ENCODE data around the gene C22orf39. TPM values are rescaled to one million over a fixed set of nuclear protein-coding genes. Genes with fewer than 3 reads are reported as not detected.
A peak's percentile ranks its signal among the peaks of the same experiment; 100 is the strongest.

Gene C22orf39
- total RNA-seq, 1 donor from 2014 or later, result 47.4 TPM

GRCh38 chr22:19477321-19478044, 30.0 kb upstream of the C22orf39 start:
- DNase-seq (ENCODE audit: low read depth), result no peak

DNA sequence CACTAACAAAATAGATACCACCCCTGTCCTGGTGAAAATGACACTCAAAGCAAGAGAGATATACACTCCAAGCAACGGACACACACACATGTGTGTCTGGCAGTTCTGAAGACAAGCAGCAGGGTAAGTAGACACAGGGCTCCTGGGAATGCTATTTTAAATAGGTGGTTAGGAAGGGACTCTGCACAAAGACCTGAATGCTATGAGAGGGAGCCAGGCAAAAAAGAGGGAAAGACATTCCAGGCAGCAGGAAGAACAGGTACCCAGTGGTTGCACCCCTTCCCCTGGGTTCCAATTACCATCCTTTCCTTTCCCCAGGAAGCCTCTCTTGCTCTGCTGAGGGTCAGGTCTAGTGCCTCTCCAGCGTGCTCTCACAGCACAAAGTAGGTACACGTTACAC, 28.5 kb upstream of the C22orf39 start:
- DNase-seq (ENCODE audit: low read depth), result no peak

DNA sequence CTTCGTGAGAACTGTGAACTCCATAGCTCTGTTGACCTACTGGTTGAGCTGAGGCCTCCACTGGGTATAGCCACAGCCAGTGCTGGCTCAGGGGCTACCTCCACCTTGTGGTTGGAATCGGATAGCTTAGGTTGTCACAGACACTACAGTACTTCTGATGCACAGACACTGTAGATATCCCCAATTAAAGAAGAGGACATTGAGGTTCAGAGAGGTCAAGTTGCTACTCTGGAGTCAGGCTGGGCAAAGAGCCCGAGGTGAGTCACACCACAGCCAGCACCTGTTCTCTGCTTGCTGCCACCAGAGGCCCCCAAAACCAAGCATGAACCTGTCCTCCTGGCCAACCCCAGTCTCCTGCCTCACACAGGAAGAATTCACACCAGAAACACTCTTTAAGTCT, 26.1 kb upstream of the C22orf39 start:
- peak; percentile 81 for DNase-seq (ENCODE audit: low read depth)

GRCh38 chr22:19472233-19472632, 24.7 kb upstream of the C22orf39 start:
- no peak for DNase-seq (ENCODE audit: low read depth)

DNA sequence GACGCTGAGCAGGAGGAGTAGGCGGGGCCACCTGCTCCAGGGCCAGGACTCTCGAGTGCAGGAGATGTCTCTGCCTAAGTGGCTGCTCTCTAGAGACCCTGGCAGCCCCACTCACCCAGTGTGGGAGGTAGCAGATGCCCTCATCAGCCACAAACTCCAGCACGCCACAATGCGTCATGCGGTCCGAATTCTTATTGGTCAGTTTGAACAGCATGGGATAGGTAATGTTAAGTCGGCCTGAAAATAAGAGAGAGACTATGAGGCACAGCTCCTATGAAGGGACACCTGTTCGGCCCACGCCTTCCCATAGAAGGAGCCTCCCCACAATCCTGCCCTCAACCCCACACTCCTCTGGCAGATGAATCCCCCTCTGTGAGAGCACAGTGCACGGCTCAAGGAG, 24.1 kb upstream of the C22orf39 start:
- DNase-seq (ENCODE audit: low read depth), result peak; percentile 30

- no peak for DNase-seq (ENCODE audit: low read depth)
These were observed 22.5 kb upstream of the C22orf39 start for GRCh38 chr22:19470010-19470409.

DNA sequence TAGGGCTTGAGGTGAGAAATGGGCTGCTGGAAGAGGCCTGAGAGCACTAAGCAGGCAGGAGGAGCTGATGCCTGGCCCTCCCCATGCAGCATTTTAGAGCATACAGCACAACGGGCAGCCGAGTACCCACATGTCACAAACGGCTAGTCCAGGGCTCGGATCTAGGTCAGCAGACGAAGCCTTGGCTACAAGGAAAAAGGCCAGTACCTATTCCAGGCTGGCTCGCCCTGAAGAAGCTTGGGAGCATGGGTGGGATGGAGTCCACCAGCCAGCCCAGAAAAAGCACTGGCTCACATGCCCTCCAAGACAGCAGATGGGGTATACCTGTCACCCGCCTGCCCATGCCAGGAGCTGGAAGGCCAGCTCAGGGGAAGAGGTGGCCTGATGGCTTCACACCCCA, 21.9 kb upstream of the C22orf39 start:
- no peak for DNase-seq (ENCODE audit: low read depth)

DNA sequence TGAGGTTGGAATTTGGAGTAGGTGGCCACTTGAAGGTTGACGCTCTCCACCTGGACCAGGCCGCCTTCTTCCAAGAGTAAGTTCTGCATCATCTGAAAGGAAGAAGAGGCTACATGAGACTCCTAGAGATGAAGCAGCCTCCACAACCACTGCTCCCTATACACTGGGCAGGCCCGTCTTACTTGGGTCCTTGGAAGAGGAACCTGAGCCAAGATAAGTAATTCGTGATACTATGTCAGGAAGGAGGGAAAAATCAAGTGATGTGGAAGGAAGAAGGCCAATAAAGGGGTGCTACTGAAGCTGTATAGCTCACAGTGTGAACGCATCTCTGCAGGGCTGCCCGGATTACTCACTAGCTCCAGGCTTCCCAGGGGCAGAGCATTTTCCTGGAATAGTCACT, 20.4 kb upstream of the C22orf39 start:
- DNase-seq (ENCODE audit: low read depth), result no peak

GRCh38 chr22:19466848-19467752, 19.6 kb upstream of the C22orf39 start:
- no peak for DNase-seq (ENCODE audit: low read depth)

DNA sequence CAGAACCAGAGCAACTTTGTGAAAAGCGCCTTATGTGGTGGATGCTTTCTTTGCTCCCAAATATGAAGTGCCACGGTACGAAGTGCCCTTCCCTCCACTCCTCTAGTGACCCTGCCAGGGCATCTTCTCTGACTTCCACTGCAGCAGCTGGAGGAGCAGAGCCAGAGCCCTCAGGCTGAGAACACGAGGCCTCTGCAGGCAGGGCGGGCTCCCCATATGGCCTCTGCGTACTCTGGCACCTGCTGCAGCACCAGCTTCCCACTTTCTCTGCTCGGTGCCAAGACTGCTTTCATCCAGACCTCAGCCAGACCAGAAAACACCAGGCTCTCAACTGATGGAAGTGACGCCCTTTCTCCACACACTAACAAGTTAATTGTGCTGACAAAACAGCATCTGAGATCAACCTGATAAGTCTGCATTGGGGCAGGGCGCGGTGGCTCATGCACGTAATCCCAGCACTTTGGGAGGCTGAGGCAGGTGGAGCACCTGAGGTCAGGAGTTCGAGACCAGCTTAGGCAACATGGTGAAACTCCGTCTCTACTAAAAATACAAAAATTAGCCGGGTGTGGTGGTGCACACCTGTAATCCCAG, 18.7 kb upstream of the C22orf39 start:
- peak; percentile 66 for DNase-seq (ENCODE audit: low read depth)

DNA sequence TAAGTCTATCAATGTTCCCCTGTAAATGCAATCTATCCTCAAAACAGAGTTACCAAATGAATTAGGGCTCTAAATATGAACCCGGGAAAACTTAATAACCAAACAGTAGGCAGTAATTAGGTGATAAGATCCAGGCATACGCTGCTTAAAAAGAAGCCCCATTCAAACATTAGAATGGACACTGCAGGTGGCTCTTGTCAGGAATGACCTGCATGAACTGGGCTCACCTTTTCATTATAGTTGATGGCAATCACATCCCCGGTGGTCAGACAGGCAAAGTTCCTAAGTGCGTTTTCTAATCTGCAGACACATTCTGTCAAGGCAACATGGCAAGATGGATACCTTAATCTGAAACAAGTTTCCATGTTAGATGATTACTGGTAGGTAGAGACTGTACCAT, 17.5 kb upstream of the C22orf39 start:
- no peak for DNase-seq (ENCODE audit: low read depth)

DNA sequence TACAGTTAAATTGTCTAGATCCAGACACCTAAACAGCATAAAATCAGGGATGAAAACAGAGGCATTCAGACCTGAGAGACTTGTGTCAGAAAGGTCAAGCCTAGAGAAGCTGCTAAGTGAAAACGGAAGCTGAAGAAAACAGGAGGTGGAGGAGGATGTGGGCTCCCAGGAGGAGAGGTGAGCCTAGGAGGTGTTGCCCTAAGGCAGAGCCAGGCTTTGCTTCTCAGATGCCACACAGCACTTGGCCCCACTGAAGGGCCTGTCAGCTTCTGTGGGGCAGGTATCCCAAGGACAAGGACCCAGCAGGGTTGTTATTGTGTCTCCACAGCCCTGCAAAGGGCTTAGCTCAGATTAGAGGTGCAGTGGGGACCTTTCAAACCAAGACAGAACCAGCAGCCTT, 17.0 kb upstream of the C22orf39 start:
- DNase-seq (ENCODE audit: low read depth), result no peak

GRCh38 chr22:19463491-19464469, 16.3 kb upstream of the C22orf39 start:
- DNase-seq (ENCODE audit: low read depth), result peak; percentile 94

DNA sequence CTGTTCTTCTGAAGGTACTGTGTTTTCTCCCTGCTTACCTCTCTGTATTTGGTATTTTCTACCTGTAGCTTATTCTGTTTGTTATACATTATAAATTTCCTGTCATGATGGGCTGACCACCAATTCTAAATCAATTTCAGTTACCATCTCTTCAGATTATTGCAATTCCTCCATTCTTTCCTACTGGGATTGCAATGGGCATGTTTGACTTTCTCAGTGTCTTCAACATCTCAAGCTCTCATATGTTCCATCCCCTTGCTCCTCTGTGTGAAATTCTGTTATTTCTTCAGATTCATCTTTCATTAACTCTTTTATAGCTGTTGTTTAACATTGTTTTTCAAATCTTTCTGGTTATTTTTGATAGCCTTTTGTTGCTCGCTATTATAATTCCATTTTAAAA, 15.5 kb upstream of the C22orf39 start:
- no peak for DNase-seq (ENCODE audit: low read depth)

DNA sequence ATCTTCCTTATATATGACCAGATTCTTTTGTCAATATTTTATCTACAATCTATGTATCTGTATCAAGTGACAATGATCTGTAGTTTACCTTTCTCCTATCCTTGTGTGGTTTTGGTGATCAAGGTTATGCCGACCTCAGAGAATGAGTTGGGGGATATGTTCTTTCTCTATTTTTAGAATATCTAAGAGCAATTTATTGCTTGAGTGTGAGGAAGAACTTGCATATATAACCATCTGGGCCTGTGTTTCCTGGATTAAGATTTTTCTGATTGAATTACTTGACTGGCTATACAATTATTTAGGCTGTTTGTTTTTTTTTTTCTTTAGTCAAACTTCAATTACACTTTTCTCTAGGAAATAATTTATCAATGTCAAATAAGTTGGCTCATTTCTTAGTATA, 14.0 kb upstream of the C22orf39 start:
- DNase-seq (ENCODE audit: low read depth), result no peak

DNA sequence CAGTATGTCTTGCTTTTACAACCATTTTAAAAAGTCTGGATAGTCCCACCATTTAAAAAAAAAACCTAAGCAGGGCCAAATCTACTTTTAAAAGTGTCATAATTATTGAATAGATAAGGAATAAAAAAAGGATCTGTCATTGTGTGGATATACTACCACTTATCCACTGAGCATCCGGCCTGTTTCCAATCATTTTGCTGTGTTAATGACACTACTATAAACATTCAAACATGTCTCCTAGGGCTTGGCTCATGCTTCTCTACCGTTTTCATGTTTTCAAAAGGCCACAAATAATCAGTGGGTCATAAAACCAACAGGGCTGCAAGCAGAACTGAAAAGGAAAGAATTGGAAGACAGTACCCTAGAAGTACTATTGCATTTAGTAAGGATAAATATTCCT, 12.5 kb upstream of the C22orf39 start:
- no peak for DNase-seq (ENCODE audit: low read depth)

- DNase-seq (ENCODE audit: low read depth), result no peak
These were observed 10.4 kb upstream of the C22orf39 start for GRCh38 chr22:19457828-19458428.

GRCh38 chr22:19456541-19456940, 9.0 kb upstream of the C22orf39 start:
- DNase-seq (ENCODE audit: low read depth), result no peak

GRCh38 chr22:19455585-19456370, 8.3 kb upstream of the C22orf39 start:
- no peak for DNase-seq (ENCODE audit: low read depth)

- no peak for DNase-seq (ENCODE audit: low read depth)
These were observed 7.5 kb upstream of the C22orf39 start for GRCh38 chr22:19455033-19455432.

Data from myocyte (in vitro differentiated cells).